Right kidney (tissue), 1 donor: ENCODE measurements around the gene GATA3.

Experiments
- DNase-seq: peaks from one replicate; pipeline ENCODE4 v3.0.0-alpha.2; 2016

Gene GATA3

GRCh38 chr10:8050556-8051108, 3.9 kb upstream of the GATA3 start:
- no peak for DNase-seq

- DNase-seq, result peak; percentile 75
These were observed 3.2 kb upstream of the GATA3 start for GRCh38 chr10:8051109-8051821.

GRCh38 chr10:8051851-8052257, 2.6 kb upstream of the GATA3 start:
- peak; percentile 71 for DNase-seq

- peak; percentile 67 for DNase-seq
These were observed 2.0 kb upstream of the GATA3 start for GRCh38 chr10:8052341-8052955.

- DNase-seq, result peak; percentile 81
These were observed 1.5 kb upstream of the GATA3 start for GRCh38 chr10:8052956-8053445.

- DNase-seq, result peak; percentile 85
These were observed 843 bp upstream of the GATA3 start for GRCh38 chr10:8053446-8054243.

GRCh38 chr10:8054244-8054493, 319 bp upstream of the GATA3 start:
- DNase-seq, result no peak

- peak; percentile 76 for DNase-seq
These were observed 1.2 kb downstream of the GATA3 start for GRCh38 chr10:8055420-8056349.

GRCh38 chr10:8056378-8056777, 1.9 kb downstream of the GATA3 start:
- DNase-seq, result no peak

GRCh38 chr10:8056871-8057331, 2.4 kb downstream of the GATA3 start:
- DNase-seq, result peak; percentile 45

- peak; percentile 54 for DNase-seq
These were observed 3.3 kb downstream of the GATA3 start for GRCh38 chr10:8057636-8058273.

- DNase-seq, result peak; percentile 41
These were observed 4.0 kb downstream of the GATA3 start for GRCh38 chr10:8058274-8059111.

GRCh38 chr10:8059191-8059936, 4.9 kb downstream of the GATA3 start:
- peak; percentile 41 for DNase-seq

GRCh38 chr10:8060010-8060703, 5.7 kb downstream of the GATA3 start:
- no peak for DNase-seq

- no peak for DNase-seq
These were observed 6.2 kb downstream of the GATA3 start for GRCh38 chr10:8060704-8061121.

GRCh38 chr10:8061274-8062211, 7.1 kb downstream of the GATA3 start:
- DNase-seq, result peak; percentile 39

GRCh38 chr10:8063128-8063908, 8.8 kb downstream of the GATA3 start:
- DNase-seq, result no peak
